ENCODE results near the gene FGFR2.

- TF ChIP-seq CTCF (IDR thresholded peaks at IDR 0.05; ENCODE audit: insufficient read depth, low read depth, low read length) (no peak), EZH2 (IDR thresholded peaks at IDR 0.05; ENCODE audit: insufficient read depth, low read length) (no peak)
Observed at GRCh38 chr10:121574519-121575166, 23.6 kb downstream of the FGFR2 start.

Measured in astrocyte (in vitro differentiated cells and primary cell).